Activated CD4-positive, alpha-beta T cell treated with anti-CD3 and anti-CD28 coated beads, Interleukin-2, amount 10 ng/mL, durations not matched to agents 7 days and 5 days (primary cell): ENCODE data around the gene HOXD10. TPM values are rescaled to one million over a fixed set of nuclear protein-coding genes. Genes with fewer than 3 reads are reported as not detected.

Source experiments
- microRNA-seq: library from miRNA; unstranded; fragments of <30 nt; microRNA quantifications from one replicate; pipeline ENCODE4 v1.2.0, GENCODE V29; 2021; ENCODE audit warnings: borderline microRNAs expressed, borderline replicate concordance
- total RNA-seq, 2 experiments: library from RNA; stranded (reverse); gene quantifications; one replicate each; pipeline ENCODE4 v1.2.3, GENCODE V29; 2021

HOXD10 gene
- total RNA-seq, 2 experiments from 2014 or later = not detected

Small RNA genes lying within 50 kb of the gene (microRNA-seq; reads per million reads assigned to microRNA genes)
- gene MIR10B = 0.84 reads per million

Other genes with a start within 250 kb of the HOXD10 start
- 10 to 100 TPM; 35.1 to 35.7 TPM for gene LNPK, start 114.5 kb upstream of the HOXD10 start, total RNA-seq
- gene EVX2, start 32.8 kb upstream of the HOXD10 start, total RNA-seq = not detected
- not detected for gene HOXD13, start 24.1 kb upstream of the HOXD10 start, total RNA-seq
- not detected for gene HOXD12, start 17.0 kb upstream of the HOXD10 start, total RNA-seq
- gene HOXD11, start 9.5 kb upstream of the HOXD10 start, total RNA-seq = not detected
- gene HOXD9, start 5.9 kb downstream of the HOXD10 start, total RNA-seq = not detected
- gene HOXD8, start 12.9 kb downstream of the HOXD10 start, total RNA-seq = not detected
- not detected for gene HOXD4, start 34.8 kb downstream of the HOXD10 start, total RNA-seq
- not detected for gene HOXD3, start 40.5 kb downstream of the HOXD10 start, total RNA-seq
- gene HOXD1, start 71.9 kb downstream of the HOXD10 start, total RNA-seq = not detected
- gene MTX2, start 152.7 kb downstream of the HOXD10 start, total RNA-seq = 10 to 100 TPM; 11.2 to 13.2 TPM